Measurements from ENCODE around the gene CAPN13.

The CAPN13 gene

GRCh38 chr2:30722936-30723725, 84.1 kb downstream of the CAPN13 start:
- H3K27ac ChIP-seq, result no peak overlapping the region

GRCh38 chr2:30721668-30722647, 85.3 kb downstream of the CAPN13 start:
- TF ChIP-seq CTCF (conservative IDR thresholded peaks at IDR 0.05), result no peak

More at GRCh38 chr2:30722936-30723725, 84.1 kb downstream of the CAPN13 start:
- no peak for TF ChIP-seq CTCF (conservative IDR thresholded peaks at IDR 0.05)

GRCh38 chr2:30721241-30721640, 86.0 kb downstream of the CAPN13 start:
- H3K27ac ChIP-seq, result no peak overlapping the region
- TF ChIP-seq CTCF (conservative IDR thresholded peaks at IDR 0.05), result no peak

More at GRCh38 chr2:30721668-30722647, 85.3 kb downstream of the CAPN13 start:
- H3K27ac ChIP-seq, result no peak overlapping the region

- TF ChIP-seq CTCF (conservative IDR thresholded peaks at IDR 0.05), result no peak
- no peak overlapping the region for H3K27ac ChIP-seq
These were observed 90.1 kb downstream of the CAPN13 start for GRCh38 chr2:30717081-30717650.

- no peak for TF ChIP-seq CTCF (conservative IDR thresholded peaks at IDR 0.05)
- H3K27ac ChIP-seq, result no peak overlapping the region
These were observed 90.9 kb downstream of the CAPN13 start for GRCh38 chr2:30716123-30716900.

- TF ChIP-seq CTCF (conservative IDR thresholded peaks at IDR 0.05), result peak; percentile 65
- H3K27ac ChIP-seq, result no peak overlapping the region
These were observed 92.2 kb downstream of the CAPN13 start for GRCh38 chr2:30714811-30715709.

All from VCaP (cell line).